K562 (cell line): ENCODE data around the gene ACTN3. TPM values are rescaled to one million over a fixed set of nuclear protein-coding genes. Genes with fewer than 3 reads are reported as not detected.

Experiments
- ATAC-seq: fragments of 200-7000 bp; cut with Tn5 transposase; 3 replicates; pipeline ENCODE4 v1.9.1; 2020; ENCODE audit warnings: moderate library complexity
- BruUV-seq: library from RNA; stranded (reverse); fragments of 400-500 nt; replicated peaks from 2 replicates; lab custom pipeline; 2021; lab: Mats Ljungman, UMichigan
- CTCF ChIA-PET: fragments of 300-600 bp; formaldehyde crosslinking; extraction: SDS; loops from one replicate; lab custom pipeline; 2021; ENCODE audit warnings: low intra/inter-chr PET ratio; lab: Yijun Ruan, JAX
- POLR2A ChIA-PET: fragments of 300-600, 350-650 bp; sonication (Branson Sonifier 250); formaldehyde crosslinking; extraction: SDS; loops from one replicate; lab custom pipeline; 2021; ENCODE audit warnings: antibody characterized with exemption, inconsistent platforms; lab: Yijun Ruan, JAX
- DNase-seq, 4 experiments: peaks; one replicate each; pipeline versions ENCODE4 v3.0.0 to v3.0.0-alpha.2; 2011 to 2018; ENCODE audit warnings: low spot score in 3 of 4, mixed read lengths in 3 of 4; ENCODE audit errors: extremely low read depth in 1 of 4
- FAIRE-seq: peaks from 2 replicates; lab custom pipeline; 2011; peaks lifted over from hg19 to GRCh38; lab: Jason Lieb, UNC
- H2AFZ ChIP-seq: 2 replicates; pipeline ENCODE4 v1.6.0; 2011; ENCODE audit warnings: low read depth, low read length, control low read depth, inconsistent platforms
- H3K27ac ChIP-seq: fragments of 200-600 bp; 3 replicates; pipeline ENCODE4 v1.8.0; 2011; ENCODE audit warnings: low read depth, mild to moderate bottlenecking, control low read depth, inconsistent platforms, low read length, moderate library complexity, mixed read lengths; ENCODE audit errors: extremely low read depth
- H3K27me3 ChIP-seq, 2 experiments: fragments of 300-600 bp in 1 of 2; 2 replicates in 1 of 2; 3 replicates in 1 of 2; pipeline versions ENCODE4 v1.6.0 to v1.8.0; 2011; ENCODE audit warnings: inconsistent platforms in 2 of 2, low read length in 2 of 2, mild to moderate bottlenecking in 1 of 2, mixed read lengths in 1 of 2, moderate library complexity in 1 of 2; ENCODE audit not compliant: control insufficient read depth in 2 of 2, insufficient read depth in 2 of 2
- H3K36me3 ChIP-seq: fragments of 300-600 bp; 3 replicates; pipeline ENCODE4 v1.8.0; 2011; ENCODE audit warnings: mild to moderate bottlenecking, low read length, inconsistent platforms; ENCODE audit not compliant: control insufficient read depth, insufficient read depth
- H3K4me1 ChIP-seq, 2 experiments: fragments of 200-600 bp in 1 of 2; replicated peaks in 1 of 2; 2 replicates in 1 of 2; 3 replicates in 1 of 2; pipeline versions ENCODE4 v1.5.1 to v1.8.0; 2011; ENCODE audit warnings: inconsistent platforms in 2 of 2, low read length in 2 of 2, mild to moderate bottlenecking in 1 of 2, mixed read lengths in 1 of 2, moderate library complexity in 1 of 2; ENCODE audit not compliant: control insufficient read depth in 2 of 2, insufficient read depth in 2 of 2
- H3K4me2 ChIP-seq: 2 replicates; pipeline ENCODE4 v1.6.1; 2011; ENCODE audit warnings: low read length, control low read depth, inconsistent platforms, mixed read lengths; ENCODE audit not compliant: insufficient read depth
- H3K4me3 ChIP-seq: fragments of 200-600 bp; sonication (generic), shearing (Covaris generic); 2 replicates; pipeline ENCODE4 v1.5.1; 2016; ENCODE audit warnings: control low read depth, inconsistent platforms
- H3K79me2 ChIP-seq: fragments of 200-600 bp; 3 replicates; pipeline ENCODE4 v1.8.0; 2011; ENCODE audit warnings: low read length, inconsistent platforms; ENCODE audit not compliant: control insufficient read depth, insufficient read depth
- H3K9ac ChIP-seq, 2 experiments: 2 replicates each; pipeline versions ENCODE4 v1.6.0 to v1.6.1; 2011; ENCODE audit warnings: low read depth in 2 of 2, low read length in 2 of 2, control low read depth in 1 of 2, inconsistent platforms in 1 of 2, mild to moderate bottlenecking in 1 of 2, mixed read lengths in 1 of 2; ENCODE audit not compliant: insufficient read depth in 1 of 2
- H3K9me1 ChIP-seq: one replicate; pipeline ENCODE4 v1.6.0; 2011; ENCODE audit warnings: inconsistent platforms, mild to moderate bottlenecking, low read length, moderate library complexity; ENCODE audit not compliant: control insufficient read depth, insufficient read depth
- H3K9me3 ChIP-seq: replicated peaks from 2 replicates; pipeline ENCODE4 v1.5.1; 2011; ENCODE audit warnings: low read depth, low read length, inconsistent platforms; ENCODE audit not compliant: control insufficient read depth, insufficient read depth
- H4K20me1 ChIP-seq: replicated peaks from 2 replicates; pipeline ENCODE4 v1.6.1; 2011; ENCODE audit warnings: low read length, inconsistent platforms, mixed read lengths; ENCODE audit not compliant: control insufficient read depth, insufficient read depth
- BRCA1 ChIP-seq, 2 experiments: fragments of 450-650 bp in 1 of 2; sonication (generic) in 1 of 2; formaldehyde crosslinking in 1 of 2; IDR thresholded peaks; 2 replicates each; pipeline versions ENCODE4 v1.5.0 to v1.6.1; 2017 to 2020; ENCODE audit warnings: mild to moderate bottlenecking in 1 of 2, missing genetic modification reagents in 1 of 2
- HDAC2 ChIP-seq: fragments of 450-650 bp; IDR thresholded peaks from 2 replicates; pipeline ENCODE4 v1.6.1; 2016; ENCODE audit warnings: mild to moderate bottlenecking
- HLTF ChIP-seq: fragments of 450-650 bp; IDR thresholded peaks from 2 replicates; pipeline ENCODE4 v1.6.1; 2016
- KLF10 ChIP-seq: fragments of 250-450 bp; sonication (Bioruptor Pico); IDR thresholded peaks from 2 replicates; pipeline ENCODE4 v1.6.1; 2021; ENCODE audit warnings: matching md5 sums
- MAZ ChIP-seq, 2 experiments: fragments of 450-650 bp in 1 of 2; sonication (generic) in 1 of 2; formaldehyde crosslinking; IDR thresholded peaks in 1 of 2; conservative IDR thresholded peaks in 1 of 2; 2 replicates each; pipeline versions ENCODE4 v1.4.0 to v1.5.0; 2020; ENCODE audit warnings: mild to moderate bottlenecking in 1 of 2, missing genetic modification reagents in 1 of 2
- NFIX ChIP-seq: fragments of 250-450 bp; sonication (Bioruptor Pico); IDR thresholded peaks from 2 replicates; pipeline ENCODE4 v1.4.0; 2020; ENCODE audit warnings: low read depth, mild to moderate bottlenecking, moderate library complexity
- NR3C1 ChIP-seq: sonication (generic); formaldehyde crosslinking; IDR thresholded peaks from 2 replicates; pipeline ENCODE4 v1.8.1; 2022; ENCODE audit warnings: missing genetic modification reagents
- PHTF2 ChIP-seq: fragments of 250-450 bp; sonication (Bioruptor Pico); IDR thresholded peaks from 2 replicates; pipeline ENCODE4 v1.5.0; 2021; ENCODE audit warnings: mild to moderate bottlenecking
- RFX5 ChIP-seq: IDR thresholded peaks from 2 replicates; pipeline ENCODE4 v1.6.1; 2011; ENCODE audit warnings: low read depth, mild to moderate bottlenecking, improper control_type of control experiment, low read length
- SIRT6 ChIP-seq: IDR thresholded peaks from one replicate; pipeline ENCODE4 v1.6.1; 2012; ENCODE audit warnings: low read depth, mild to moderate bottlenecking, control low read depth, inconsistent platforms, low read length, moderate library complexity
- SNIP1 ChIP-seq: fragments of 450-650 bp; IDR thresholded peaks from 2 replicates; pipeline ENCODE4 v1.7.1; 2017; ENCODE audit warnings: low read depth, mild to moderate bottlenecking
- SRF ChIP-seq, 2 experiments: fragments of 250-450, 450-650 bp in 1 of 2; sonication (Bioruptor Pico) in 1 of 2; sonication (generic) in 1 of 2; formaldehyde crosslinking; IDR thresholded peaks; 2 replicates each; pipeline versions ENCODE4 v1.5.0 to v1.5.1; 2020 to 2022; ENCODE audit warnings: mild to moderate bottlenecking in 1 of 2, missing genetic modification reagents in 1 of 2
- ZNF445 ChIP-seq: fragments of 250-450 bp; sonication (Bioruptor Pico); IDR thresholded peaks from 2 replicates; pipeline ENCODE4 v1.4.0; 2020; ENCODE audit warnings: low read depth, mild to moderate bottlenecking, moderate library complexity
- ZNF76 ChIP-seq: fragments of 250-450 bp; sonication (Bioruptor Pico); IDR thresholded peaks from 2 replicates; pipeline ENCODE4 v1.4.0; 2020; ENCODE audit warnings: mild to moderate bottlenecking, moderate library complexity, borderline replicate concordance
- WGBS: fragments of 100-300 bp; shearing (Covaris generic); methylation state at CpG from one replicate; pipeline ENCODE4 v1.1.6; 2016; ENCODE audit warnings: low coverage, mixed read lengths; ENCODE audit not compliant: insufficient coverage; ENCODE audit errors: missing lambda C conversion rate; 5-methylcytosine and 5-hydroxymethylcytosine counted together
- in situ Hi-C: fragments of 300-500 bp; cut with MboI; formaldehyde crosslinking; loops from 4 replicates; pipeline ENCODE4 v1.15.0; 2018; ENCODE audit warnings: inconsistent platforms, mixed read lengths
- intact Hi-C: fragments of 100-400 bp; cut with micrococcal nuclease; formaldehyde crosslinking; loops from 2 replicates; pipeline ENCODE4 v1.14.2; 2022
- polyA plus RNA-seq, 8 experiments: library from polyadenylated mRNA; depleted of rRNA in 4 of 8; stranded (reverse) in 5 of 8; unstranded in 3 of 8; fragments of >200 nt; fragmentation: Nextera tagmentation in 2 of 8; fragmentation: Illumina TruSeq in 1 of 8; extraction: Ambion mirVana in 2 of 8; extraction: Trizol in 1 of 8; gene quantifications; 2 replicates each; pipeline versions ENCODE4 v1.2.1 to v1.2.3, GENCODE V29; 2011 to 2014; ENCODE audit warnings: inconsistent platforms in 1 of 8, missing spikeins in 1 of 8
- total RNA-seq, 7 experiments: library from RNA; depleted of rRNA in 6 of 7; stranded (reverse); fragments of >200 nt in 6 of 7; fragmentation: Illumina TruSeq in 2 of 7; extraction: Trizol in 2 of 7; gene quantifications; 2 replicates each; pipeline versions ENCODE4 v1.2.1 to v1.2.3, GENCODE V29; 2011 to 2021; ENCODE audit warnings: low replicate concordance in 1 of 7
- TF ChIP-seq, protein P1 (sequence below): fragments of 250-450 bp; sonication (Bioruptor Pico); IDR thresholded peaks from 2 replicates; pipeline ENCODE4 v1.4.0; 2020; ENCODE audit warnings: mild to moderate bottlenecking, moderate library complexity

ACTN3 gene
- total and polyA plus RNA-seq, 9 of the 15 experiments (the other 6 are each of a cell fraction or from before 2014, with no cell fraction given): not detected

DNA sequence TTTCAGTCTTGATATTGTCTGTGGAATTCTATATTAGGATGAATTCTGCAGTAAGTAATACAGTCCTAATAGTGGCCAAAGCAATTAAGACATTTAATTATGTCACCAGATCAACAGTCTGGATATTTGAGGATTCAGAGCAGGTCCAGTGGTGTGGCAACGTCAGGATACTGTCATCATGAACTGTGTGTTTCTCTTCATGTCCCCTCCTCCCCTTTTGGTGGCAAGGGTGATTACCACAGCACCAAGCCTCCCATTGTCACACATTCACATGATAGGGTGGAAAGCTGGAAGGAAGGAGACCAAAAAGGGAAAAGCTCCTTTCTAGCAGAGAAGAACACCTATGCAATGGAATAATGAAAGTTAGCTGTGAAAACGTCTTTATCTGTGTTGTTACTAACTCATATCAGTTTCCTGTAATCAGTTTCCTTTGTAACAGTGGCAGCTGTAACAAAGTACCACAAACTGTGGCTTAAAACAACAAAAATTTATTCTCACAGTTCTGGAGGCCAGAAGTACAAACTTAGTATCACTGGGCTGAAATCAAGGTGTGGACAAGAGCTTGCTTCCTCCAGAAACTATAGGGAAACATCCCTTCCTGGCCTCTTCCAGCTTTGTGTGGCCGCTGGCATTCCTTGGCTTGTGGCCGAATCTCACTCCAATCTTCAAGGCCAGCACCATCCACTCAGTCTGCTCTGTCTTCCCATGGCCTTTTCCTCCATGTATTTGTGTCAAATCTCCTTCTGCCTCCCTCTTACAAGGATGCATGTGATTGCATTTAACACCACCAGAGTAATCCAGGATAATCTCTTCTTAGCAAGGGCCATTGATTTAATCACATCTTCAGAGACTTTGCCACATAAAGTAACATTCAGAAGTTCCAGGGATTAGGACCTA lies 63.3 kb downstream of the ACTN3 start:
- POLR2A ChIA-PET: interaction anchor here (1.0 to 1.4 kb wide), 3 partner anchors 10 to 14 kb away, joined by 4 read pairs; no protein-coding TSS in a partner anchor
- BruUV-seq: no TSS peak
- in situ Hi-C loops: no loop called here

GRCh38 chr11:66612458-66612857 lies 65.8 kb downstream of the ACTN3 start:
- Histone ChIP-seq H3K9me1 (no peaks in the 10 kb centered on the region), H3K36me3 (peaks cover 4% of the 10 kb centered on the region; the same call in 2 of the 3 replicates), H3K27ac (no peak overlapping the region), H4K20me1 (peaks cover 9% of the 10 kb centered on the region), H3K4me2 (no peak overlapping the region), H3K4me3 (no peak overlapping the region), H3K4me1 (peaks cover 3 to 27% of the 10 kb centered on the region in 2 experiments; a peak in 3 of 5 replicates), H2AFZ (no peak overlapping the region), H3K27me3 (no peaks in the 10 kb centered on the region), H3K9ac (no peak overlapping the region), H3K9me3 (no peaks in the 10 kb centered on the region), H3K79me2 (peaks cover 25% of the 10 kb centered on the region)
- ATAC-seq: no peak
- intact Hi-C loops: no loop called here
- ChIA-PET POLR2A (interaction anchor here (0.6 to 1.6 kb wide), 3 partner anchors 18 to 122 kb away, joined by 3 to 6 read pairs (median 5); no protein-coding TSS in a partner anchor), CTCF (no interaction called here)
- in situ Hi-C loops: no loop called here
- WGBS: 63% methylated on average over 1 of the region's 1 CpG
- BruUV-seq: no TSS peak
- no peak for FAIRE-seq
- no peak for DNase-seq
- TF ChIP-seq HLTF: no peak
- no peak for TF ChIP-seq MAZ (CRISPR knock-in tag; conservative IDR thresholded peaks at IDR 0.05 in 1 of 2, IDR thresholded peaks at IDR 0.05 in 1 of 2)
- TF ChIP-seq KLF10 (CRISPR knock-in tag): no peak
- TF ChIP-seq HDAC2: no peak
- TF ChIP-seq NFIX (CRISPR knock-in tag): no peak
- TF ChIP-seq RFX5: no peak
- TF ChIP-seq PHTF2 (CRISPR knock-in tag): no peak
- no peak for TF ChIP-seq SNIP1
- no peak for TF ChIP-seq SIRT6
- TF ChIP-seq ZNF445: no peak
- TF ChIP-seq, protein P1, sequence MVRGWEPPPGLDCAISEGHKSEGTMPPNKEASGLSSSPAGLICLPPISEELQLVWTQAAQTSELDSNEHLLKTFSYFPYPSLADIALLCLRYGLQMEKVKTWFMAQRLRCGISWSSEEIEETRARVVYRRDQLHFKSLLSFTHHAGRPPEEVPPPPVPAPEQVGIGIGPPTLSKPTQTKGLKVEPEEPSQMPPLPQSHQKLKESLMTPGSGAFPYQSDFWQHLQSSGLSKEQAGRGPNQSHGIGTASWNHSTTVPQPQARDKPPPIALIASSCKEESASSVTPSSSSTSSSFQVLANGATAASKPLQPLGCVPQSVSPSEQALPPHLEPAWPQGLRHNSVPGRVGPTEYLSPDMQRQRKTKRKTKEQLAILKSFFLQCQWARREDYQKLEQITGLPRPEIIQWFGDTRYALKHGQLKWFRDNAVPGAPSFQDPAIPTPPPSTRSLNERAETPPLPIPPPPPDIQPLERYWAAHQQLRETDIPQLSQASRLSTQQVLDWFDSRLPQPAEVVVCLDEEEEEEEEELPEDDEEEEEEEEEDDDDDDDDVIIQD (CRISPR knock-in tag): no peak
- no peak for TF ChIP-seq BRCA1 (IDR thresholded peaks at IDR 0.05)
- TF ChIP-seq BRCA1 (CRISPR knock-in tag; IDR thresholded peaks at IDR 0.05): no peak
- TF ChIP-seq NR3C1 (CRISPR knock-in tag): no peak

More for the DNA sequence above, 63.3 kb downstream of the ACTN3 start:
- H4K20me1 ChIP-seq: no peaks in the 10 kb centered on the region
- WGBS: 38% methylated on average over 4 of the region's 4 CpGs
- H3K27ac ChIP-seq: no peak overlapping the region
- DNase-seq (no peak), ATAC-seq (no peak), FAIRE-seq (no peak)
- no peak overlapping the region for H2AFZ ChIP-seq
- intact Hi-C loops: no loop called here
- H3K9ac ChIP-seq: no peak overlapping the region
- no peak overlapping the region for H3K4me2 ChIP-seq
- peaks cover 10% of the 10 kb centered on the region; the same call in 1 of the 3 replicates for H3K36me3 ChIP-seq
- H3K4me1 ChIP-seq: peaks cover 0 to 14% of the 10 kb centered on the region in 2 experiments; a peak in 3 of 5 replicates
- H3K9me1 ChIP-seq: no peaks in the 10 kb centered on the region
- no peaks in the 10 kb centered on the region for H3K27me3 ChIP-seq
- no peak overlapping the region for H3K4me3 ChIP-seq
- CTCF ChIA-PET: no interaction called here
- H3K79me2 ChIP-seq: peaks cover under 1% of the 10 kb centered on the region; the same call in 2 of the 3 replicates
- TF ChIP-seq SRF (CRISPR knock-in tag; IDR thresholded peaks at IDR 0.05) (no peak), ZNF76 (CRISPR knock-in tag) (no peak)
- H3K9me3 ChIP-seq: no peaks in the 10 kb centered on the region
